ENCODE data around the gene POMP.

The POMP gene

DNA sequence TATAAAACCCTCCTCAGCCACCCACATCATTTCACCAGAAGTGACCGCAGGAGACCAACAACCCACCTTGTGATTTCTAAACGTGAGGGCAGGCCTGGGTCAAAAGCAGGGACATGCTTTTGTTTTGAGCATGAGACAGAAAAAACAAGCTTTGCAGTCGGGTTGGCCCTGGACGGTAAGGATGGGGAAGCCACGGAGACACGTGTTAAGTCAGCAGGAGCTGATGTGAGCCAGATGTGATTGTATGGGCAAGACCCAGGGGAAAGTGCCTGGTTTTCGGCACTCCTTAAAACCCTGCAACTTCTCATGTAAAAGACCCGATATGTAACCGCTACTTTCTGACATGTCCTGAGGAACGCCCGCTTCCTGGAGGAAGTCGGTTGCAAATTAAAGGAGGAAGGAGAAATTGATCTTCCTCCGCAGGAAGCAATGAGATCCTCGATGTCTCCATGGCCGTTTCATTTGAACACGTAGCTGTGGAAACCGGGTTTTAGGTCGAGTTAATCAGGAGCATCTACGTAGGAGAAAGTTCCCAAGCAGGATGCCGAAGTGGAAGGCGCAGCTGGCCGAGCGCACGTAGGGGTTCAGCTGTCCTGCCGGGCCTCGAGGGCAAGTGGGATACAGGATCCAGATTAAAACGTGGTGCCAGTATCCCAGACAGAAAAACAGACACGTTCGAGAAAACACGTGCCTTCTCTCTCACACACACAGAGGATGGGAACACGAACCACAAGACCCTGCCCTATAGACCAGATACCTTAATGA is 40.5 kb upstream of the POMP start:
- no peak overlapping the region for H3K27ac ChIP-seq
- no peak for TF ChIP-seq ZFX (IDR thresholded peaks at IDR 0.05; ENCODE audit: borderline replicate concordance)
- TF ChIP-seq CTCF (IDR thresholded peaks at IDR 0.05) = no peak

- H3K27ac ChIP-seq = no peak overlapping the region
- no peak for TF ChIP-seq ZFX (IDR thresholded peaks at IDR 0.05; ENCODE audit: borderline replicate concordance)
- TF ChIP-seq CTCF (IDR thresholded peaks at IDR 0.05) = no peak
Observed at GRCh38 chr13:28620011-28620830, 38.7 kb upstream of the POMP start.

- no peak overlapping the region for H3K27ac ChIP-seq
- no peak for TF ChIP-seq CTCF (IDR thresholded peaks at IDR 0.05)
Observed at GRCh38 chr13:28621449-28621848, 37.5 kb upstream of the POMP start.

DNA sequence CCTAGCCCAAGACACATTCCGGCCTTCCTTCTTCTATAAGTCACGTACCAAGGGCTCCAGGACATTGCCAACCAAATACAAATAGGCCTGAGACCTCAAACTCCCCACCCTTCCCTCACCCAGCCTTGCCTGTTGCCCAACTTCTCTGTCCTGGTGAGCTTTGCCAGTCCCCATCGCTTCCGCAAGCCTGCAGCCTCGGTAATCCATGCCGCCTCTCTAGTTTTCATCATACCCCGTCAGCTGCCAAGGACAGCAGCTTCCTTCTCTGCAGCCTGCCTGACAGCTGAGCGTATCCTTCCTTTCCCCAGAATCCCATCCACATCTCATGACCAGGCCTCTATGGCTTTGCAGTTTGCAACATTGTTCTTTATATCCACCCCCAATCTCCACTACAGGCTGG is 36.6 kb upstream of the POMP start:
- no peak overlapping the region for H3K27ac ChIP-seq
- TF ChIP-seq ZFX (IDR thresholded peaks at IDR 0.05; ENCODE audit: borderline replicate concordance) = no peak
- no peak for TF ChIP-seq CTCF (IDR thresholded peaks at IDR 0.05)

- TF ChIP-seq ZFX (IDR thresholded peaks at IDR 0.05; ENCODE audit: borderline replicate concordance) (no peak), CTCF (IDR thresholded peaks at IDR 0.05) (no peak)
- no peak overlapping the region for H3K27ac ChIP-seq
Observed at GRCh38 chr13:28623782-28624706, 34.9 kb upstream of the POMP start.

DNA sequence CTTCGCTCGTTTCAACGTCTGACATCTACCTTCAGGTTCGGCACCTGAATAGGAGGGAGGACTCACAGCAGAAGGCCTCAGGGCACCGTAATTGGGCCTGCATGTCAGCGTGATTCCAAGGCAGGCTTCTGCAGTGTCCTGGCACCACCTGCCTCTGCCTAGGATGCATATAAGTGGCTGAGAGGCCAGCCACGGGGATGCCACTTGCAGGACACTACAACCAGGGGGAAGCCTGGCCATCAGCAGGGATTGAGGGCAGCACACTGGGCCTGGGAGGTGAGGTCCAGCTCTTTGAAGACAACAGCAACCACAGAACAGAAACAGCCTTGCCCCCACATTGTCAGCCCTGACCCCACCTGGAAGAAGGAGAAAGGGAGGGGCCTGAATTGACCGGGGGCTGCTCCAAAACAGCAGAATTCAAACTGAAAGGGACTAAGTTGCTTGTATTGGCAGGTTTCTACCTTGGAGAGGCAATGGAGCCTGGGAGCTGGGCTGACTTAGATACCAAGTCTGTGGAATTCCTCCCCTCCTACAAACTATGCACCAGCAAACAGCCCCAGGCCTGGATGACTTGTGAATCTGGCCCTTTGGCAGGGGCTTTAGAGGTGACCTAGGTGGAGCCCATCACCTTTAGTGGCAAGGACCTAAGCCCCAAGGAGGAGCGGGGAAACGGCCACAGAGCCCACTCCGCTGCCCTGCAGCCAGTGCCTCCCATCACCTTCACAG is 34.1 kb upstream of the POMP start:
- TF ChIP-seq ZFX (IDR thresholded peaks at IDR 0.05; ENCODE audit: borderline replicate concordance) = no peak
- TF ChIP-seq CTCF (IDR thresholded peaks at IDR 0.05) = no peak
- H3K27ac ChIP-seq = no peak overlapping the region

All from 22Rv1 (cell line).